ENCODE measurements around the gene ZCCHC7. TPM values are rescaled to one million over a fixed set of nuclear protein-coding genes. Genes with fewer than 3 reads are reported as not detected.

The ZCCHC7 gene
- total RNA-seq, 4 donors from 2014 or later = 4.8 to 11.2 (median 6.9) TPM

DNA sequence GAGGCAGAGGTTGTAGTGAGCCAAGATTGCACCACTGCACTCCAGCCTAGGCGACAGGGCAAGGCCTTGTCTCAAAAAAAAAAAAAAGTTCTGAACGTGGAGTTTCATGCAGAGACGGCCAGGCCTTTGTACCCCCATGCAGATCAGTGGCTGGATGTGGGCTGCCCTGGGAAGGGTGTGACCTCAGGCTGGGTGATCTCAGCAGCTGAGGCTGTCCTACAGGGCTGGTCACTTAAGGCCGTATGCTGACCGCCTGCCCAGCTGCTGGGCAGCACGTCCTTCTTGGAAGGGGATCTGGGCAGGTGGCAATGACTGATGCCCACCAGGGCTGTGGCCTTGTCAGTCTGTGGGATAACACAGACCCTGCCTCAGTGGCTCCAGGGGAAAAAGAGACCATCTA is 264.9 kb downstream of the ZCCHC7 start:
- Histone ChIP-seq H3K4me1 (no peaks in the 10 kb centered on the region), H3K9me3 (no peaks in the 10 kb centered on the region), H3K27ac (no peak overlapping the region), H3K4me3 (no peak overlapping the region), H3K27me3 (no peaks in the 10 kb centered on the region), H3K36me3 (no peaks in the 10 kb centered on the region)
- DNase-seq = no peak
- TF ChIP-seq POLR2A (IDR thresholded peaks at IDR 0.05) (no peak), CTCF (IDR thresholded peaks at IDR 0.05 in 4 of 5, conservative IDR thresholded peaks at IDR 0.05 in 1 of 5) (no peak)
- in situ Hi-C loops (cut with MboI; ENCODE audit: low sequenced_read_pairs in 4 of 4) = no loop called here
- intact Hi-C loops (cut with DNase I; ENCODE audit: low total_unique reads) = no loop called here
- ATAC-seq = no peak

GRCh38 chr9:37386988-37387387 is 266.6 kb downstream of the ZCCHC7 start:
- DNase-seq = no peak
- in situ Hi-C loops (cut with MboI; ENCODE audit: low sequenced_read_pairs in 4 of 4) (no loop called here), intact Hi-C loops (cut with DNase I; ENCODE audit: low total_unique reads) (no loop called here)
- TF ChIP-seq CTCF (IDR thresholded peaks at IDR 0.05 in 4 of 5, conservative IDR thresholded peaks at IDR 0.05 in 1 of 5) = no peak
- no peak for TF ChIP-seq POLR2A (IDR thresholded peaks at IDR 0.05)
- H3K4me1 ChIP-seq = no peaks in the 10 kb centered on the region
- H3K27ac ChIP-seq = no peak overlapping the region
- no peaks in the 10 kb centered on the region for H3K27me3 ChIP-seq
- H3K36me3 ChIP-seq = no peaks in the 10 kb centered on the region
- H3K9me3 ChIP-seq = no peaks in the 10 kb centered on the region
- no peak for ATAC-seq
- H3K4me3 ChIP-seq = no peak overlapping the region

GRCh38 chr9:37390759-37391158 is 270.4 kb downstream of the ZCCHC7 start:
- H3K27me3 ChIP-seq = no peaks in the 10 kb centered on the region
- no peaks in the 10 kb centered on the region for H3K36me3 ChIP-seq
- H3K9me3 ChIP-seq = no peaks in the 10 kb centered on the region
- no peak for ATAC-seq
- TF ChIP-seq CTCF (IDR thresholded peaks at IDR 0.05 in 4 of 5, conservative IDR thresholded peaks at IDR 0.05 in 1 of 5) = no peak
- TF ChIP-seq POLR2A (IDR thresholded peaks at IDR 0.05) = no peak
- no peak for DNase-seq
- H3K4me1 ChIP-seq = no peaks in the 10 kb centered on the region
- in situ Hi-C loops (cut with MboI; ENCODE audit: low sequenced_read_pairs in 4 of 4) = no loop called here
- no peak overlapping the region for H3K27ac ChIP-seq
- no peak overlapping the region for H3K4me3 ChIP-seq
- intact Hi-C loops (cut with DNase I; ENCODE audit: low total_unique reads) = no loop called here

GRCh38 chr9:37392272-37392671 is 271.9 kb downstream of the ZCCHC7 start:
- Histone ChIP-seq H3K27ac (no peak overlapping the region), H3K27me3 (no peaks in the 10 kb centered on the region), H3K36me3 (no peaks in the 10 kb centered on the region), H3K4me1 (no peaks in the 10 kb centered on the region), H3K4me3 (no peak overlapping the region), H3K9me3 (no peaks in the 10 kb centered on the region)
- TF ChIP-seq CTCF (IDR thresholded peaks at IDR 0.05 in 4 of 5, conservative IDR thresholded peaks at IDR 0.05 in 1 of 5) = no peak
- TF ChIP-seq POLR2A (IDR thresholded peaks at IDR 0.05) = no peak
- no peak for DNase-seq
- ATAC-seq = no peak
- in situ Hi-C loops (cut with MboI; ENCODE audit: low sequenced_read_pairs in 4 of 4) = no loop called here
- intact Hi-C loops (cut with DNase I; ENCODE audit: low total_unique reads) = no loop called here

- no peak for ATAC-seq
- no peaks in the 10 kb centered on the region for H3K36me3 ChIP-seq
- TF ChIP-seq POLR2A (IDR thresholded peaks at IDR 0.05) (no peak), CTCF (IDR thresholded peaks at IDR 0.05 in 4 of 5, conservative IDR thresholded peaks at IDR 0.05 in 1 of 5) (no peak)
- H3K4me1 ChIP-seq = no peaks in the 10 kb centered on the region
- intact Hi-C loops (cut with DNase I; ENCODE audit: low total_unique reads) (no loop called here), in situ Hi-C loops (cut with MboI; ENCODE audit: low sequenced_read_pairs in 4 of 4) (no loop called here)
- H3K9me3 ChIP-seq = no peaks in the 10 kb centered on the region
- no peaks in the 10 kb centered on the region for H3K27me3 ChIP-seq
- no peak overlapping the region for H3K4me3 ChIP-seq
- DNase-seq = no peak
- H3K27ac ChIP-seq = no peak overlapping the region
Observed at GRCh38 chr9:37395229-37395628, 274.9 kb downstream of the ZCCHC7 start.

Data from gastrocnemius medialis (tissue), 4 donors.